OCI-LY3 (cell line): ENCODE measurements around the gene FRMPD2.

ENCODE experiments used
- CTCF ChIP-seq: fragments of 200-600, 300-600 bp; sonication (generic); IDR thresholded peaks from 2 replicates; pipeline ENCODE4 v1.5.1; 2014; ENCODE audit warnings: antibody characterized with exemption, low read length, low read depth
- EZH2phosphoT487 ChIP-seq: fragments of 200-600 bp; shearing (Covaris generic); IDR thresholded peaks from 2 replicates; pipeline ENCODE4 v1.6.1; 2018; ENCODE audit warnings: antibody characterized with exemption, mixed run types, low read depth

GRCh38 chr10:48221814-48222213 is 52.7 kb downstream of the FRMPD2 start:
- TF ChIP-seq EZH2phosphoT487 (no peak), CTCF (no peak)
